H9 (cell line): ENCODE measurements around the gene FAM47A. TPM values are rescaled to one million over a fixed set of nuclear protein-coding genes. Genes with fewer than 3 reads are reported as not detected.

Source experiments
- DNase-seq: peaks from one replicate; pipeline ENCODE4 v3.0.0-alpha.2; 2017
- H2AFZ ChIP-seq: one replicate; pipeline ENCODE4 v1.6.1; 2013; ENCODE audit warnings: mild to moderate bottlenecking, low read length, control low read depth, moderate library complexity
- H2AK5ac ChIP-seq: 2 replicates; pipeline ENCODE4 v1.6.1; 2013; ENCODE audit warnings: low read length, control low read depth, mixed read lengths; ENCODE audit not compliant: insufficient read length
- H2BK120ac ChIP-seq: one replicate; pipeline ENCODE4 v1.6.1; 2013; ENCODE audit warnings: low read depth, mild to moderate bottlenecking, low read length, control low read depth, inconsistent platforms; ENCODE audit not compliant: poor library complexity, severe bottlenecking
- H2BK12ac ChIP-seq: 2 replicates; pipeline ENCODE4 v1.6.1; 2013; ENCODE audit warnings: low read length, control low read depth, mixed read lengths, low read depth; ENCODE audit not compliant: insufficient read length
- H2BK15ac ChIP-seq: 2 replicates; pipeline ENCODE4 v1.6.1; 2013; ENCODE audit warnings: low read depth, low read length, control low read depth
- H2BK20ac ChIP-seq: one replicate; pipeline ENCODE4 v1.6.1; 2013; ENCODE audit warnings: low read depth, mild to moderate bottlenecking, low read length, control low read depth, inconsistent platforms; ENCODE audit not compliant: poor library complexity, severe bottlenecking
- H2BK5ac ChIP-seq: 2 replicates; pipeline ENCODE4 v1.6.1; 2013; ENCODE audit warnings: low read length, control low read depth, mixed read lengths; ENCODE audit not compliant: insufficient read length
- H3K14ac ChIP-seq: 2 replicates; pipeline ENCODE4 v1.6.1; 2013; ENCODE audit warnings: low read length, control low read depth; ENCODE audit not compliant: insufficient read depth
- H3K18ac ChIP-seq: 2 replicates; pipeline ENCODE4 v1.6.1; 2013; ENCODE audit warnings: low read depth, mild to moderate bottlenecking, mixed read lengths, low read length, control low read depth; ENCODE audit not compliant: insufficient read length
- H3K23ac ChIP-seq: 2 replicates; pipeline ENCODE4 v1.6.1; 2013; ENCODE audit warnings: low read length, control low read depth, mixed read lengths, low read depth; ENCODE audit not compliant: insufficient read length
- H3K23me2 ChIP-seq: 2 replicates; pipeline ENCODE4 v1.6.1; 2013; ENCODE audit warnings: low read depth, mild to moderate bottlenecking, mixed read lengths, low read length, control low read depth; ENCODE audit not compliant: insufficient read length, poor library complexity, severe bottlenecking
- H3K27ac ChIP-seq: 2 replicates; pipeline ENCODE4 v1.5.1; 2013; ENCODE audit warnings: low read length, control low read depth, mixed read lengths, low read depth; ENCODE audit not compliant: insufficient read length
- H3K27me3 ChIP-seq: 2 replicates; pipeline ENCODE4 v1.6.1; 2013; ENCODE audit warnings: low read length, control low read depth, inconsistent platforms; ENCODE audit not compliant: insufficient read depth
- H3K4ac ChIP-seq: 2 replicates; pipeline ENCODE4 v1.6.1; 2013; ENCODE audit warnings: low read depth, mild to moderate bottlenecking, control low read depth, inconsistent platforms, low read length, moderate library complexity
- H3K4me1 ChIP-seq: 2 replicates; pipeline ENCODE4 v1.6.1; 2013; ENCODE audit warnings: low read length, control low read depth, inconsistent platforms; ENCODE audit not compliant: insufficient read depth
- H3K4me2 ChIP-seq: 2 replicates; pipeline ENCODE4 v1.6.1; 2013; ENCODE audit warnings: low read length, control low read depth, mixed read lengths; ENCODE audit not compliant: insufficient read length, insufficient read depth
- H3K56ac ChIP-seq: 2 replicates; pipeline ENCODE4 v1.6.1; 2013; ENCODE audit warnings: low read depth, mild to moderate bottlenecking, mixed read lengths, low read length, control low read depth; ENCODE audit not compliant: insufficient read length
- H3K79me1 ChIP-seq: 2 replicates; pipeline ENCODE4 v1.6.1; 2013; ENCODE audit warnings: low read depth, mild to moderate bottlenecking, moderate library complexity, low read length, control low read depth, inconsistent platforms; ENCODE audit not compliant: insufficient read depth, poor library complexity, severe bottlenecking
- H3K79me2 ChIP-seq: 2 replicates; pipeline ENCODE4 v1.6.1; 2013; ENCODE audit warnings: low read length, control low read depth, inconsistent platforms; ENCODE audit not compliant: insufficient read depth
- H3K9ac ChIP-seq: 2 replicates; pipeline ENCODE4 v1.6.1; 2013; ENCODE audit warnings: low read length, control low read depth, mixed read lengths; ENCODE audit not compliant: insufficient read length; ENCODE audit errors: extremely low read depth
- H3K9me3 ChIP-seq: one replicate; pipeline ENCODE4 v1.6.1; 2013; ENCODE audit warnings: low read depth, low read length, inconsistent platforms; ENCODE audit not compliant: control insufficient read depth
- H3T11ph ChIP-seq: one replicate; pipeline ENCODE4 v1.6.1; 2013; ENCODE audit warnings: mild to moderate bottlenecking, low read length, control low read depth, inconsistent platforms
- H4K20me1 ChIP-seq: one replicate; pipeline ENCODE4 v1.6.1; 2013; ENCODE audit not compliant: control insufficient read depth, insufficient read length, insufficient read depth
- H4K5ac ChIP-seq: 2 replicates; pipeline ENCODE4 v1.6.1; 2013; ENCODE audit warnings: low read depth, mild to moderate bottlenecking, mixed read lengths, low read length, control low read depth; ENCODE audit not compliant: insufficient read length
- H4K8ac ChIP-seq: replicated peaks from 2 replicates; pipeline ENCODE4 v1.6.1; 2013; ENCODE audit warnings: low read length, control low read depth, mixed read lengths, low read depth; ENCODE audit not compliant: insufficient read length
- H4K91ac ChIP-seq: 2 replicates; pipeline ENCODE4 v1.6.1; 2013; ENCODE audit warnings: low read depth, mild to moderate bottlenecking, moderate library complexity, mixed read lengths, low read length, control low read depth; ENCODE audit not compliant: insufficient read length
- H3K27ac Mint-ChIP-seq, 3 experiments: 2 replicates in 2 of 3; 3 replicates in 1 of 3; pipeline ENCODE4 v1.8.0; 2020 to 2021; ENCODE audit warnings: mixed read lengths in 3 of 3, mild to moderate bottlenecking in 1 of 3, moderate library complexity in 1 of 3
- H3K27me3 Mint-ChIP-seq: 2 replicates; pipeline ENCODE4 v1.8.0; 2021; ENCODE audit warnings: low read depth, mild to moderate bottlenecking, moderate library complexity, mixed read lengths
- H3K36me3 Mint-ChIP-seq, 3 experiments: 2 replicates in 2 of 3; 3 replicates in 1 of 3; pipeline ENCODE4 v1.8.0; 2020 to 2021; ENCODE audit warnings: low read depth in 3 of 3, mixed read lengths in 3 of 3; ENCODE audit not compliant: insufficient read depth in 1 of 3
- H3K4me1 Mint-ChIP-seq, 2 experiments: 2 replicates each; pipeline ENCODE4 v1.8.0; 2020; ENCODE audit warnings: mixed read lengths in 2 of 2
- H3K4me3 Mint-ChIP-seq, 2 experiments: 2 replicates in 1 of 2; 3 replicates in 1 of 2; pipeline ENCODE4 v1.8.0; 2020 to 2021; ENCODE audit warnings: mild to moderate bottlenecking in 2 of 2, mixed read lengths in 2 of 2, moderate library complexity in 1 of 2
- H3K9me3 Mint-ChIP-seq, 2 experiments: 2 replicates in 1 of 2; 3 replicates in 1 of 2; pipeline ENCODE4 v1.8.0; 2020; ENCODE audit warnings: mild to moderate bottlenecking in 2 of 2, mixed read lengths in 2 of 2, moderate library complexity in 1 of 2
- CTCF ChIP-seq: fragments of 200-600 bp; sonication (generic); conservative IDR thresholded peaks from 3 replicates; pipeline ENCODE4 v1.8.0; 2021; ENCODE audit warnings: antibody characterized with exemption, mild to moderate bottlenecking
- WGBS: extraction: QIAGEN DNeasy Blood & Tissue Kit; methylation state at CpG from one replicate; pipeline ENCODE4 v1.1.7; 2013; ENCODE audit warnings: missing lambda C conversion rate, low lambda C conversion rate, mixed read lengths; ENCODE audit not compliant: insufficient read length; ENCODE audit errors: extremely low coverage; 5-methylcytosine and 5-hydroxymethylcytosine counted together
- long read RNA-seq: library from polyadenylated mRNA; unstranded; transcript quantifications from one replicate; pipeline ENCODE4 v2.0.0, GENCODE V29; 2020
- total RNA-seq: library from RNA; stranded (reverse); gene quantifications from 2 replicates; pipeline ENCODE4 v1.2.1, GENCODE V29; 2021

The FAM47A gene
- total RNA-seq: not detected in 2 replicates
- long read RNA-seq: 0 reads

DNA sequence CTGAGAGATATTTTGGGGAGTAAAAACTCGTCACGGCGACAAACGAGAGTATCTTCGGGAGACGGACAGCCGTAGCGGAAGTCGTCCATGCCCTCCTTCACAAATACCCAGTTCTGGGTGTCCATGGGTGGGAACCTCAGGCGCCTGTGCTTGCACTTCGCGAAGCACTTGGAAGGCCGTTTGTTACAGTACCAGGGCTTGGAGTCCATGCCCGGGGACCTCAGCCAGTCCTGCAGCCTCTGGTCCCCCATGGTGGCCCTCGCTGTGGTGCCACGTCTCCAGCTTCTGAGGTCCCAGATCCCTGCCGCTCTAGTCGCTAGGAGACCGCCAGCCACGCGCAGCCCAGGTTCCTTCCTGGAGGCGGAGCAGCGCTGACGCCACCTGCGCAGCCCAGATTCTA is at the start of gene FAM47A:
Gene FAM47A, minus strand, starts transcription at position 287 of the 400 bp plus-strand sequence. Its CDS starts 36 bp downstream, at position 251.
- no peaks in the 10 kb centered on the region for H3K27me3 ChIP-seq
- H4K5ac ChIP-seq: no peak within 1 kb of the TSS
- H2AK5ac ChIP-seq: no peak within 1 kb of the TSS
- no peak within 1 kb of the TSS for H3K23ac ChIP-seq
- H4K8ac ChIP-seq: no peak within 1 kb of the TSS
- DNase-seq: no peak
- no peak within 1 kb of the TSS for H3T11ph ChIP-seq
- no peak within 1 kb of the TSS for H2BK12ac ChIP-seq
- peaks cover 0 to 8% (median 8%) of the 10 kb centered on the region in 3 experiments; a peak in 4 of 7 replicates for H3K36me3 Mint-ChIP-seq
- no peak within 1 kb of the TSS for H3K4me3 Mint-ChIP-seq
- no peak within 1 kb of the TSS for H2BK20ac ChIP-seq
- peaks cover 18 to 57% of the 10 kb centered on the region in 2 experiments for H3K9me3 Mint-ChIP-seq
- H3K9ac ChIP-seq: no peak within 1 kb of the TSS
- H3K27me3 Mint-ChIP-seq: no peaks in the 10 kb centered on the region
- H4K20me1 ChIP-seq: no peaks in the 10 kb centered on the region
- H2BK5ac ChIP-seq: no peak within 1 kb of the TSS
- no peaks in the 10 kb centered on the region for H3K79me1 ChIP-seq
- H2BK15ac ChIP-seq: no peak within 1 kb of the TSS
- H3K9me3 ChIP-seq: no peaks in the 10 kb centered on the region
- H3K79me2 ChIP-seq: no peaks in the 10 kb centered on the region
- no peaks in the 10 kb centered on the region for H3K4me1 Mint-ChIP-seq
- no peak within 1 kb of the TSS for H4K91ac ChIP-seq
- no CpG with 5 or more reads among the region's 25 CpGs for WGBS
- H3K27ac Mint-ChIP-seq: no peak within 1 kb of the TSS
- no peaks in the 10 kb centered on the region for H3K4me1 ChIP-seq
- H3K27ac ChIP-seq: no peak within 1 kb of the TSS
- TF ChIP-seq CTCF: no peak
- H3K4me2 ChIP-seq: no peak within 1 kb of the TSS
- H3K56ac ChIP-seq: no peak within 1 kb of the TSS
- H3K4ac ChIP-seq: no peak within 1 kb of the TSS
- no peak within 1 kb of the TSS for H2BK120ac ChIP-seq
- H3K14ac ChIP-seq: no peak within 1 kb of the TSS
- H3K18ac ChIP-seq: no peak within 1 kb of the TSS
- H3K23me2 ChIP-seq: no peaks in the 10 kb centered on the region
- no peak within 1 kb of the TSS for H2AFZ ChIP-seq
